Bronchial epithelial cell (primary cell): Measurements from ENCODE around the gene PLCG2. TPM values are rescaled to one million over a fixed set of nuclear protein-coding genes. Genes with fewer than 3 reads are reported as not detected.

Experiments
- DNase-seq: peaks from one replicate; pipeline ENCODE4 v3.0.0-alpha.2; 2010; ENCODE audit warnings: low read depth
- FAIRE-seq: peaks from 2 replicates; lab custom pipeline; 2011; peaks lifted over from hg19 to GRCh38; lab: Jason Lieb, UNC
- H3K27me3 ChIP-seq: 2 replicates; pipeline ENCODE4 v1.5.1; 2011; ENCODE audit warnings: low read length; ENCODE audit not compliant: control insufficient read depth, insufficient read depth
- H3K36me3 ChIP-seq: 2 replicates; pipeline ENCODE4 v1.5.1; 2011; ENCODE audit warnings: low read length; ENCODE audit not compliant: control insufficient read depth, insufficient read depth
- H3K4me3 ChIP-seq: 2 replicates; pipeline ENCODE4 v1.5.1; 2011; ENCODE audit warnings: mild to moderate bottlenecking, low read depth, low read length, control low read depth
- CTCF ChIP-seq: IDR thresholded peaks from 2 replicates; pipeline ENCODE4 v1.5.1; 2011; ENCODE audit warnings: mild to moderate bottlenecking, moderate library complexity, low read length, control low read depth, inconsistent platforms; ENCODE audit not compliant: insufficient read depth, severe bottlenecking
- total RNA-seq: library from RNA; depleted of rRNA; stranded (reverse); fragments of >200 nt; gene quantifications from 2 replicates; pipeline ENCODE4 v1.2.1, GENCODE V29; 2014

The PLCG2 gene
- total RNA-seq, 1 donor from 2014 or later: 1.8 TPM

GRCh38 chr16:81804134-81804610, 25.1 kb downstream of the PLCG2 start:
- FAIRE-seq: no peak
- Histone ChIP-seq H3K36me3 (no peaks in the 10 kb centered on the region), H3K27me3 (peaks cover 2% of the 10 kb centered on the region), H3K4me3 (no peak overlapping the region)
- no peak for TF ChIP-seq CTCF
- no peak for DNase-seq

DNA sequence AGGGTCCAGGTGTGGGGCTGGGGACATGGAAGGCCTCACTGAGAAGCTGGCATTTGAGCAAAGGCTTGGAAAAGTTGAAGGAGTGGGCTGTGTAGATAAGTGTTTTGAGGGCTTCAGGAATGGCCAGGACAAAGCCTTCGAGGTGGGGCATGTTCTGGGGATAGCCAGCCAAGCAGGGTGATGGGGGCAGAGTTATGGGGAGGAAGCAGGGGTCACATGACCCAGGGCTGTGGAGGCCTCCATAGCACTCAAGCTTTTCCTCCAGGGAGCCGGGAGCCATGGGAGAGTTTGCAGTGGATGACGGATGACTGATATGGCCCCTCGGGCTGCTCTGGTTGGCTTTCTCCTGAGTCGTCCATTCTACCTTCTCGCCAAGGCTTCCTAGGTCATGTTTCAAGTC, 27.6 kb downstream of the PLCG2 start:
- Histone ChIP-seq H3K4me3 (no peak overlapping the region), H3K36me3 (no peaks in the 10 kb centered on the region), H3K27me3 (peaks cover 2% of the 10 kb centered on the region)
- FAIRE-seq (no peak), DNase-seq (no peak)
- no peak for TF ChIP-seq CTCF

- no peak for TF ChIP-seq CTCF
- H3K4me3 ChIP-seq: no peak overlapping the region
- H3K27me3 ChIP-seq: peaks cover 2% of the 10 kb centered on the region
- DNase-seq (no peak), FAIRE-seq (peak; percentile 85)
- no peaks in the 10 kb centered on the region for H3K36me3 ChIP-seq
These were observed 28.8 kb downstream of the PLCG2 start for GRCh38 chr16:81807767-81808358.

GRCh38 chr16:81808933-81809480, 29.9 kb downstream of the PLCG2 start:
- Histone ChIP-seq H3K4me3 (no peak overlapping the region), H3K36me3 (no peaks in the 10 kb centered on the region), H3K27me3 (peaks cover 2% of the 10 kb centered on the region)
- no peak for FAIRE-seq
- DNase-seq: no peak
- TF ChIP-seq CTCF: no peak

DNA sequence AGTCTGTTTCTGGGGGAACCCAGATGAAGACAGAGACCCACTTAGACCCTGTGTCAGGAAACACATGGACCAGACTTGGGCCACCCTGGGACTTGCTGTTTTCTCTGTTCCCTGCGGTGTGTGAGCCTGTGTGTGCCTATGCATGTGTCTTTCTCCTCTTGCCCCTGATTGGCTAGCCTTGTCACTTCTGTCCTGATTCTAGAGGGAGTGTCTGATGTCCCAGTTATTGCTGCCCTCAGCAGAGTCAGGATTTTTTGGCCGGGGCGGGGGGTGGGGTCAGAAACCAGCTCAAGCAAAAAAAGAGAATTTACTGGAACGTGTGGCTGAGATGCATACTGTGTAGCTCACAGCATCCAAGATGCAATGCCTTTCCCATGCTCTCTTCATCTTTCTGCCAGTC, 30.5 kb downstream of the PLCG2 start:
- FAIRE-seq (no peak), DNase-seq (no peak)
- Histone ChIP-seq H3K36me3 (no peaks in the 10 kb centered on the region), H3K27me3 (peaks cover 2% of the 10 kb centered on the region), H3K4me3 (no peak overlapping the region)
- TF ChIP-seq CTCF: no peak
